ENCODE results near the gene EPHA7.

DNA sequence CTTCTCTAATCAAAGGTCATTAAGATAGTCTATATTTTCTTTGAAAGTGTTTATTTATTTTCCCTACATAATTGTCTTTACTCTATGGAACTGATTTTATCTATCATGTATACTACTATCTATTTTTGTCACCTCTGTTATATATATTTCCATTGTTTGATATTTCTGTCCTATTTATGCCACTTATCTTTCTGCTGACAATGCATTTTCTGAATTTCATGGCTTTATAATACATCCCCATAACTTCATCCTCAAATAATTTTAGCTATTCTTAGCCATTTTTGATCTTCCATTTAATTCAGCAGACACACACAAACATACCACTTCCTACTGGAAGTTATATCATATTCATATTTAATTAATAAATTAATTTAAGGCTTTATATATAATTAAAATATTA, 123.7 kb downstream of the EPHA7 start:
- no peak for TF ChIP-seq CTCF (conservative IDR thresholded peaks at IDR 0.05; ENCODE audit: low read depth, low read length)
- no peak for TF ChIP-seq EZH2 (IDR thresholded peaks at IDR 0.05; ENCODE audit: borderline replicate concordance, low read depth, low read length, poor library complexity, severe bottlenecking)

All from A673 (cell line).